NCI-H187 treated with DMSO at 0.1 percent for 48 hours (cell line): Measurements from ENCODE around the gene RSAD2.
A peak's percentile ranks its signal among the peaks of the same experiment; 100 is the strongest.
"Not testable (repeated sequence)": the region's sequence is repeated elsewhere in the genome, so short reads cannot be mapped to it uniquely, and the experiment has no call there.

Source experiments
- DNase-seq: peaks from one replicate; lab custom pipeline; 2025; lab: John Stamatoyannopoulos, UW

The RSAD2 gene

GRCh38 chr2:6877402-6878304 lies at the start of gene RSAD2:
Gene RSAD2 (plus strand): TSS chr2:6877777. CDS start chr2:6877801, 24 bp downstream.
- DNase-seq = peak; percentile 89

- no peak for DNase-seq
Observed at GRCh38 chr2:6828299-6828584, 49.3 kb upstream of the RSAD2 start.

- no peak for DNase-seq
Observed at GRCh38 chr2:6831229-6831628, 46.3 kb upstream of the RSAD2 start.

- no peak for DNase-seq
Observed at GRCh38 chr2:6832596-6833299, 44.8 kb upstream of the RSAD2 start.

- DNase-seq = no peak
Observed at GRCh38 chr2:6833300-6833604, 44.3 kb upstream of the RSAD2 start.

- no peak for DNase-seq
Observed at GRCh38 chr2:6834163-6834562, 43.4 kb upstream of the RSAD2 start.

GRCh38 chr2:6835467-6835866 lies 42.1 kb upstream of the RSAD2 start:
- DNase-seq = no peak

GRCh38 chr2:6838673-6839319 lies 38.8 kb upstream of the RSAD2 start:
- DNase-seq = no peak

GRCh38 chr2:6841537-6842287 lies 35.9 kb upstream of the RSAD2 start:
- no peak for DNase-seq

GRCh38 chr2:6845312-6845711 lies 32.3 kb upstream of the RSAD2 start:
- DNase-seq = no peak

GRCh38 chr2:6845903-6846302 lies 31.7 kb upstream of the RSAD2 start:
- no peak for DNase-seq

GRCh38 chr2:6846540-6846939 lies 31.0 kb upstream of the RSAD2 start:
- no peak for DNase-seq

- DNase-seq = no peak
Observed at GRCh38 chr2:6846967-6847681, 30.5 kb upstream of the RSAD2 start.

GRCh38 chr2:6852195-6852594 lies 25.4 kb upstream of the RSAD2 start:
- DNase-seq = no peak

GRCh38 chr2:6854416-6854815 lies 23.2 kb upstream of the RSAD2 start:
- DNase-seq = no peak

- DNase-seq = no peak
Observed at GRCh38 chr2:6855860-6856547, 21.6 kb upstream of the RSAD2 start.

- DNase-seq = no peak
Observed at GRCh38 chr2:6856548-6856920, 21.0 kb upstream of the RSAD2 start.

GRCh38 chr2:6858466-6859027 lies 19.0 kb upstream of the RSAD2 start:
- DNase-seq = not testable (repeated sequence)

GRCh38 chr2:6860296-6860695 lies 17.3 kb upstream of the RSAD2 start:
- DNase-seq = no peak

GRCh38 chr2:6863792-6864191 lies 13.8 kb upstream of the RSAD2 start:
- DNase-seq = peak; percentile 77

GRCh38 chr2:6864231-6864754 lies 13.3 kb upstream of the RSAD2 start:
- no peak for DNase-seq
